ENCODE results near the gene SLC16A1.
"Not testable (repeated sequence)": the region's sequence is repeated elsewhere in the genome, so short reads cannot be mapped to it uniquely, and the experiment has no call there.

The SLC16A1 gene

GRCh38 chr1:112988367-112988766 lies 32.4 kb upstream of the SLC16A1 start:
- Histone ChIP-seq H3K4me1 (ENCODE audit: control insufficient read depth, insufficient read depth, low read length) (no peaks in the 10 kb centered on the region), H3K27me3 (ENCODE audit: control insufficient read depth, insufficient read depth, low read length) (no peaks in the 10 kb centered on the region), H3K9me3 (replicated peaks; ENCODE audit: low read length) (no peaks in the 10 kb centered on the region), H3K36me3 (ENCODE audit: insufficient read depth, low read length) (no peaks in the 10 kb centered on the region), H3K9ac (ENCODE audit: low read depth, low read length) (no peak overlapping the region), H3K4me3 (ENCODE audit: low read length) (no peak overlapping the region), H3K4me2 (ENCODE audit: low read length) (no peak overlapping the region)

- no peak overlapping the region for H3K9ac ChIP-seq (ENCODE audit: low read depth, low read length)
- H3K4me1 ChIP-seq (ENCODE audit: control insufficient read depth, insufficient read depth, low read length), result no peaks in the 10 kb centered on the region
- no peak overlapping the region for H3K4me3 ChIP-seq (ENCODE audit: low read length)
- H3K36me3 ChIP-seq (ENCODE audit: insufficient read depth, low read length), result no peaks in the 10 kb centered on the region
- H3K27me3 ChIP-seq (ENCODE audit: control insufficient read depth, insufficient read depth, low read length), result no peaks in the 10 kb centered on the region
- H3K9me3 ChIP-seq (replicated peaks; ENCODE audit: low read length), result no peaks in the 10 kb centered on the region
- no peak overlapping the region for H3K4me2 ChIP-seq (ENCODE audit: low read length)
These were observed 29.1 kb upstream of the SLC16A1 start for GRCh38 chr1:112985123-112985522.

GRCh38 chr1:112983537-112984131 lies 27.6 kb upstream of the SLC16A1 start:
- Histone ChIP-seq H3K4me1 (ENCODE audit: control insufficient read depth, insufficient read depth, low read length) (no peaks in the 10 kb centered on the region), H3K9me3 (replicated peaks; ENCODE audit: low read length) (no peaks in the 10 kb centered on the region), H3K4me2 (ENCODE audit: low read length) (no peak overlapping the region), H3K27me3 (ENCODE audit: control insufficient read depth, insufficient read depth, low read length) (no peaks in the 10 kb centered on the region), H3K4me3 (ENCODE audit: low read length) (no peak overlapping the region), H3K36me3 (ENCODE audit: insufficient read depth, low read length) (no peaks in the 10 kb centered on the region), H3K9ac (ENCODE audit: low read depth, low read length) (no peak overlapping the region)

GRCh38 chr1:112982853-112983536 lies 27.0 kb upstream of the SLC16A1 start:
- no peak overlapping the region for H3K9ac ChIP-seq (ENCODE audit: low read depth, low read length)
- no peak overlapping the region for H3K4me3 ChIP-seq (ENCODE audit: low read length)
- no peak overlapping the region for H3K4me2 ChIP-seq (ENCODE audit: low read length)
- no peaks in the 10 kb centered on the region for H3K9me3 ChIP-seq (replicated peaks; ENCODE audit: low read length)
- no peaks in the 10 kb centered on the region for H3K27me3 ChIP-seq (ENCODE audit: control insufficient read depth, insufficient read depth, low read length)
- H3K4me1 ChIP-seq (ENCODE audit: control insufficient read depth, insufficient read depth, low read length), result no peaks in the 10 kb centered on the region
- no peaks in the 10 kb centered on the region for H3K36me3 ChIP-seq (ENCODE audit: insufficient read depth, low read length)

- Histone ChIP-seq H3K4me2 (ENCODE audit: low read length) (no peak overlapping the region), H3K27me3 (ENCODE audit: control insufficient read depth, insufficient read depth, low read length) (no peaks in the 10 kb centered on the region), H3K4me3 (ENCODE audit: low read length) (no peak overlapping the region), H3K9ac (ENCODE audit: low read depth, low read length) (no peak overlapping the region), H3K4me1 (ENCODE audit: control insufficient read depth, insufficient read depth, low read length) (no peaks in the 10 kb centered on the region), H3K9me3 (replicated peaks; ENCODE audit: low read length) (no peaks in the 10 kb centered on the region), H3K36me3 (ENCODE audit: insufficient read depth, low read length) (no peaks in the 10 kb centered on the region)
These were observed 26.3 kb upstream of the SLC16A1 start for GRCh38 chr1:112982328-112982727.

GRCh38 chr1:112981834-112982233 lies 25.8 kb upstream of the SLC16A1 start:
- H3K4me1 ChIP-seq (ENCODE audit: control insufficient read depth, insufficient read depth, low read length); H3K9me3 ChIP-seq (replicated peaks; ENCODE audit: low read length); H3K4me2 ChIP-seq (ENCODE audit: low read length); H3K4me3 ChIP-seq (ENCODE audit: low read length); H3K36me3 ChIP-seq (ENCODE audit: insufficient read depth, low read length); H3K9ac ChIP-seq (ENCODE audit: low read depth, low read length); H3K27me3 ChIP-seq (ENCODE audit: control insufficient read depth, insufficient read depth, low read length): not testable (repeated sequence)

DNA sequence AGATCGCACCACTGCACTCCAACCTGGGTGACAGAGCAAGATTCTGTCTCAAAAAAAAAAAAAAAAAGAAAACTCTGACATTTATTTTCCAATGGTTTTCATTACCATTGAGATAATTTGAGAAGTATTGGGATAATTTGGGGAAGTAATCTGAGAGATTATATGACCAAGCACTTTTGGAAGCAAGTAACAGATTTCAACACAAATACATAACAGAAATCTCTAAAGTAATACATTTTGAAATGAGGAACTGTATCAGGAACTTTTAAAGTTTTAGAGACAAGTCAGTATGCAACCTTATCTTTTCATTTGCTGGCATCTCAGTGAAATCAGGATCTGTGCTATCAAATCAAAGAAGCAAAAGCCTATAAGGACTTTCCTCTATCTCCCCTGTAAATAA lies 25.4 kb upstream of the SLC16A1 start:
- Histone ChIP-seq H3K4me2 (ENCODE audit: low read length) (no peak overlapping the region), H3K27me3 (ENCODE audit: control insufficient read depth, insufficient read depth, low read length) (no peaks in the 10 kb centered on the region), H3K9me3 (replicated peaks; ENCODE audit: low read length) (no peaks in the 10 kb centered on the region), H3K36me3 (ENCODE audit: insufficient read depth, low read length) (no peaks in the 10 kb centered on the region), H3K9ac (ENCODE audit: low read depth, low read length) (no peak overlapping the region), H3K4me3 (ENCODE audit: low read length) (no peak overlapping the region), H3K4me1 (ENCODE audit: control insufficient read depth, insufficient read depth, low read length) (no peaks in the 10 kb centered on the region)

DNA sequence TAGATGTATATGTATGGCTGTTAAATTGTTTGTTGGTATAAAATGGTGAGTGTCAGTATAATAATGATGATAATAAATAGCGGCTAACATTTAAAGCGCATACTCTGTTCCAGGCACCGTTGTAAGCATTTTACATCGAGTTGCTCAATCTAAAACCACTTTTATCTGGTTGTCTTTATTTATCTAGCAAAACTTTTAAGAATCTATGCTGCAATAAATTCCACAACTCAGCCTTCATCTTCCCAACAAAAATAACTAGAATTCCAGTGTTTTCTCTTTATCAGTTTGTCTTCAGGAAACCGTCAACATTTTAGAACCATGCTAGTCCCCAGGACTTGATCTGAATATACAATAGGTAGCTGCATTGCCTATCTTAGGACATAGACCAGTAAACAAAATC lies 19.3 kb upstream of the SLC16A1 start:
- Histone ChIP-seq H3K9ac (ENCODE audit: low read depth, low read length) (no peak overlapping the region), H3K9me3 (replicated peaks; ENCODE audit: low read length) (no peaks in the 10 kb centered on the region), H3K4me3 (ENCODE audit: low read length) (no peak overlapping the region), H3K4me1 (ENCODE audit: control insufficient read depth, insufficient read depth, low read length) (no peaks in the 10 kb centered on the region), H3K36me3 (ENCODE audit: insufficient read depth, low read length) (peaks cover 5% of the 10 kb centered on the region), H3K27me3 (ENCODE audit: control insufficient read depth, insufficient read depth, low read length) (no peaks in the 10 kb centered on the region), H3K4me2 (ENCODE audit: low read length) (no peak overlapping the region)

DNA sequence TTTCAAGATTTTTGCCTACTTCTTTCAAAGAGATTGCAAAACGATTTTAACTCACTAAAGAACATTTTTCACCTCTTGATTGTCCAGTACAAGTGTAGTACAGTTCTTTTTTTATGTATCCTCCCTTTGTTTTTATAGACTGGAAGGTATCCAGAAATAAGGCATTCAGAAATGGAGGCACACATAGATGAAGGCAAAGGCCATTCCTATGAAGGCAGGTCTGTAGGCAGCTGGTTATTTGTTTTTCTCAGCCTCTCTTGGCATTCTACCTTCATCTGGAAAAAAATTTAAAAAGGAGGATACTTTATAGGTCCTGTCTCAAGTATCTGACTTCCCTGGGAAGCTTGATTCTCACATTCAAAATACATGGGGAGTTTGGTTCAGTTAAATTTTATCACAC lies 18.6 kb upstream of the SLC16A1 start:
- Histone ChIP-seq H3K4me2 (ENCODE audit: low read length) (no peak overlapping the region), H3K9me3 (replicated peaks; ENCODE audit: low read length) (no peaks in the 10 kb centered on the region), H3K36me3 (ENCODE audit: insufficient read depth, low read length) (peaks cover 5% of the 10 kb centered on the region)

DNA sequence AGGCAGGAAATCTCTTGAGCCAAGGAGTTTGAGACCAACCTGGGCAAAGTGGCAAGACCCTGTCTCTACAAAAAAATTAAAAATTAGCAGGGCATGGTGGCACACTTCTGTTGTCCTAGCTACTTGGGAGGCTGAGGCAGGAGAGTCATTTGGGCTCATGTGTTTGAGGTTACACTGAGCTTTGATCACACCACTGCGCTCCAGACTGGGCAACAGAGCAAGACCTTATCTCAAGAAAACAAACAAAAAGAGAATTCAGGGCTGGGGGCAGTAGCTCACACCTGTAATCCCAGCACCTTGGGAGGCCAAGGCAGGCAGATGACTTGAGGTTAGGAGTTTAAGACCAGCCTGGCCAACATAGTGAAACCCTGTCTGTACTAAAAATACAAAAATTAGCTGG lies 17.8 kb upstream of the SLC16A1 start:
- Histone ChIP-seq H3K27me3 (ENCODE audit: control insufficient read depth, insufficient read depth, low read length) (no peaks in the 10 kb centered on the region), H3K4me1 (ENCODE audit: control insufficient read depth, insufficient read depth, low read length) (no peaks in the 10 kb centered on the region), H3K9ac (ENCODE audit: low read depth, low read length) (no peak overlapping the region), H3K36me3 (ENCODE audit: insufficient read depth, low read length) (peaks cover 5% of the 10 kb centered on the region), H3K4me2 (ENCODE audit: low read length) (no peak overlapping the region), H3K9me3 (replicated peaks; ENCODE audit: low read length) (no peaks in the 10 kb centered on the region), H3K4me3 (ENCODE audit: low read length) (no peak overlapping the region)

More for the DNA sequence above, 18.6 kb upstream of the SLC16A1 start:
- H3K9ac ChIP-seq (ENCODE audit: low read depth, low read length), result no peak overlapping the region
- no peaks in the 10 kb centered on the region for H3K27me3 ChIP-seq (ENCODE audit: control insufficient read depth, insufficient read depth, low read length)
- no peaks in the 10 kb centered on the region for H3K4me1 ChIP-seq (ENCODE audit: control insufficient read depth, insufficient read depth, low read length)
- no peak overlapping the region for H3K4me3 ChIP-seq (ENCODE audit: low read length)

DNA sequence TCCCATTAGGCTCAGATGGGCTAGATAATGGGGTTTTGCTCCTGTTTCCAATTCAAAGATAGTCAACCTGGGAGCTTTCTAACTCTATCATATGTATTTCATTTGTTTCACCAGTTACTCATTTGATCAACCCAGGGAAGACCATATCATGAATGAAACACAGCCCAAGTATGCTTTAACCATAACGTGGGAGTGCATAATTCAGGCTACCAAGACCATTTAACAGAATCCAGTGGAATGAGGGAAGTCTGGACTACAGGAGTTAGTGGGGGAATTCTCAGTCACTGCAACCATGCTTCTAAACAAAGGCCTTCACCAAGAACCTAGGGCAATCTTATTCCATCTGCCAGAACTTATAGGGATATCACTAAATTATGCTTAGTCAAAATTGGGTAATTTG lies 15.0 kb upstream of the SLC16A1 start:
- H3K4me1 ChIP-seq (ENCODE audit: control insufficient read depth, insufficient read depth, low read length), result no peaks in the 10 kb centered on the region
- H3K9me3 ChIP-seq (replicated peaks; ENCODE audit: low read length), result no peaks in the 10 kb centered on the region
- no peak overlapping the region for H3K9ac ChIP-seq (ENCODE audit: low read depth, low read length)
- no peaks in the 10 kb centered on the region for H3K27me3 ChIP-seq (ENCODE audit: control insufficient read depth, insufficient read depth, low read length)
- H3K4me3 ChIP-seq (ENCODE audit: low read length), result no peak overlapping the region
- H3K36me3 ChIP-seq (ENCODE audit: insufficient read depth, low read length), result peaks cover 26% of the 10 kb centered on the region
- no peak overlapping the region for H3K4me2 ChIP-seq (ENCODE audit: low read length)

DNA sequence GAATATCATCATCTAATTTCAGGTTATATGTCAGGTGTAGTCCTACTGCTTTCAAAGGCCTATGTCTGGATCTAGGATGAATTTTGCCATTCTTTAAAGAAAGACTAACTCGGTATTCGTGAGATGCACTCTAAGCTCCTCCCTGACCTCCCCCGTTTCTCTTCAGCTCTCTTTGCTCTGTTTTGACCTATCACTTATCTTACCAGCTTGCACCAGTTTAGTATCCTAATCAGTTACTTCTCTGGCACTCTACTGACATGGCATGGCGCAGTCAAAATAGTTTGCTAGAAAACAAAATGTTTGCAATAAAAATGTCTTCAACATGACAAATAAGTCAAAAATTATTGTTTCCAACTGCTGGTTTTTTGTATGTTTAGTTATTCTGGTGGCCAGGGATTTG lies 8.4 kb upstream of the SLC16A1 start:
- no peak overlapping the region for H3K4me2 ChIP-seq (ENCODE audit: low read length)
- no peak overlapping the region for H3K4me3 ChIP-seq (ENCODE audit: low read length)
- no peaks in the 10 kb centered on the region for H3K9me3 ChIP-seq (replicated peaks; ENCODE audit: low read length)
- no peak overlapping the region for H3K9ac ChIP-seq (ENCODE audit: low read depth, low read length)
- no peaks in the 10 kb centered on the region for H3K4me1 ChIP-seq (ENCODE audit: control insufficient read depth, insufficient read depth, low read length)
- no peaks in the 10 kb centered on the region for H3K27me3 ChIP-seq (ENCODE audit: control insufficient read depth, insufficient read depth, low read length)
- H3K36me3 ChIP-seq (ENCODE audit: insufficient read depth, low read length), result peaks cover 51% of the 10 kb centered on the region

Measured in skeletal muscle satellite cell (primary cell).